ENCODE data around the gene COL19A1. TPM values are rescaled to one million over a fixed set of nuclear protein-coding genes. Genes with fewer than 3 reads are reported as not detected.

The COL19A1 gene
- total RNA-seq, 2 donors from 2014 or later, result 1.4 to 1.5 TPM

DNA sequence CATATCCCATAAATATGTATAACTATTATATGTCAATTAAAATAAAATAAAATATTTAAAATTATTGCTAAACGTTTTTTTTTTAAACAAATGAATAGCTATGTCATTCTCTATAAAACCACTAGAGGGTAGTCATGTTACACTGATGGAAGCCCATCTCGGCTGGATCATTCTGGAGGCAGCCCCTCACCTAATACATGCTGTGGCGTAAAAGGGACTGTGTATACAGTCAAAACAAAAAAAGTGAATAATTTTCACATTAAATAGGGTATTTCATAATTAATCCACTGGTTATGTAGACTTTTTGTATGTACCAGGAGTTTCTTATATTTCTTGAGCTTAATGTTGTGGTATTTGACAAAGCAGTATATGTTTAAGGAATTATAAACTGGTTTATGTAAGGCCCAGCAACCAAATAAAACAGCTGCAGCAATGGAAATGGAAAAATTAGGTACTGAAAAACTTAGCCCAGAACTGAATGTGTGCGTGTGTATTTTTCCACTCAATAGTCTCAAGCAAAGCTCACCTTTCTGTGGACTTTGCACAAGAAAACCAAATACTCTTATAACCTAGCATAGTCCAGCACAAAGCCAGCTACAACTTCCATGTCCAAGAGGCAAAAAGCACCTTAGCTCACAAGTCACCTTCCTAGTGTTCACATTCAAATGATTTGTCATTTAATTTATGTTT is 354.8 kb downstream of the COL19A1 start:
- no peak overlapping the region for H3K4me3 ChIP-seq (ENCODE audit: low read length)
- no peaks in the 10 kb centered on the region for H3K36me3 ChIP-seq (ENCODE audit: control insufficient read depth, insufficient read depth, low read length)
- no peak overlapping the region for H3K27ac ChIP-seq (ENCODE audit: low read depth, low read length)
- Mint-ChIP-seq H3K27ac (no peak overlapping the region), H3K4me1 (peaks cover 2% of the 10 kb centered on the region), H3K27me3 (ENCODE audit: insufficient read depth) (no peaks in the 10 kb centered on the region), H3K9me3 (no peaks in the 10 kb centered on the region), H3K4me3 (no peak overlapping the region), H3K36me3 (ENCODE audit: low read depth) (no peaks in the 10 kb centered on the region)
- TF ChIP-seq CTCF (conservative IDR thresholded peaks at IDR 0.05), result peak; percentile 92
- no peak overlapping the region for H3K9ac ChIP-seq (ENCODE audit: extremely low read depth, low read length, poor library complexity, severe bottlenecking)
- peak; percentile 50 for DNase-seq
- H3K9me3 ChIP-seq (ENCODE audit: control insufficient read depth, low read length), result no peaks in the 10 kb centered on the region
- no peaks in the 10 kb centered on the region for H3K4me1 ChIP-seq (ENCODE audit: control insufficient read depth, insufficient read depth, low read length)
- H3K27me3 ChIP-seq (ENCODE audit: control insufficient read depth, insufficient read depth, low read length, poor library complexity, severe bottlenecking), result no peaks in the 10 kb centered on the region
- WGBS, 2 experiments (ENCODE audit: insufficient coverage in 1 of 2, insufficient read length in 1 of 2), result 44% methylated on average over 3 of the region's 4 CpGs; no CpG with 5 or more reads in 1 of the 2 experiments

DNA sequence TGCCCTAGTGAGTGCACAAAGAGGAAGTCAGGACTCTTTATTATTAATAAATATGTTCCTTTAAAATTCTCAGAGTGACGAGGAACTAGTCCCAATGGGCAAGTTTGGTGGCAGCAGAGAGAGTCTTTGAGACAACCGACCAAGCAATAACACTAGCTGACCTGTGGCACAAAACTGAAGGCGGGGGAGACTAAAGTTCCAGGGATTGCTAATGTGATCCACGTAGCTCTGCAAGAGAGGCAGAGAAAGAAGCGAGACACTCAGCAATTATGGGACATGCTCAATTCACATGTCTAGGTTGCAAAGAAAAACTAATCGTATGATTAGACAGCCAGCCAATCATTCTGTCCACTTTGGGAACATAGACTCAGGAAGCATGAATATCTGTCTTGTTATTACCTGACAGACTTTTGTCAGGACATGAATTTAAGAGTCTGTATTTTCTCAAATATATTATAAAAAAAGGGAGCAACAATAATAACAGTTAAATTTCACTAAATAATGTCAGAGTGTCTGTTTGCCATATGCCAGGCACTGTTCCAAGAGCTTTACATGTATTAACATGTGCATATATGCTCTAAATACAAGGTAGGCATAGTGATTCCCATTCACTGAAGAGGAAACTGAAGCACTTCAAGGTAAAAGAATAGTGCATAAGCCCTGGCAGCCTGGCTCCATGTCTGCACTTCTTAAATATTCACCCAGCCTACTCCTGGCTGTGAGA is 355.5 kb downstream of the COL19A1 start:
- WGBS, 2 experiments (ENCODE audit: insufficient coverage in 1 of 2, insufficient read length in 1 of 2), result 90 to 94% methylated on average over 6 of the region's 6 CpGs
- Mint-ChIP-seq H3K4me3 (no peak overlapping the region), H3K4me1 (peaks cover 2% of the 10 kb centered on the region), H3K36me3 (ENCODE audit: low read depth) (no peaks in the 10 kb centered on the region), H3K9me3 (no peaks in the 10 kb centered on the region), H3K27me3 (ENCODE audit: insufficient read depth) (no peaks in the 10 kb centered on the region), H3K27ac (no peak overlapping the region)
- Histone ChIP-seq H3K4me1 (ENCODE audit: control insufficient read depth, insufficient read depth, low read length) (no peaks in the 10 kb centered on the region), H3K9ac (ENCODE audit: extremely low read depth, low read length, poor library complexity, severe bottlenecking) (no peak overlapping the region), H3K27ac (ENCODE audit: low read depth, low read length) (no peak overlapping the region), H3K9me3 (ENCODE audit: control insufficient read depth, low read length) (no peaks in the 10 kb centered on the region), H3K4me3 (ENCODE audit: low read length) (no peak overlapping the region), H3K27me3 (ENCODE audit: control insufficient read depth, insufficient read depth, low read length, poor library complexity, severe bottlenecking) (no peaks in the 10 kb centered on the region), H3K36me3 (ENCODE audit: control insufficient read depth, insufficient read depth, low read length) (no peaks in the 10 kb centered on the region)
- TF ChIP-seq CTCF (conservative IDR thresholded peaks at IDR 0.05), result no peak
- DNase-seq, result no peak

DNA sequence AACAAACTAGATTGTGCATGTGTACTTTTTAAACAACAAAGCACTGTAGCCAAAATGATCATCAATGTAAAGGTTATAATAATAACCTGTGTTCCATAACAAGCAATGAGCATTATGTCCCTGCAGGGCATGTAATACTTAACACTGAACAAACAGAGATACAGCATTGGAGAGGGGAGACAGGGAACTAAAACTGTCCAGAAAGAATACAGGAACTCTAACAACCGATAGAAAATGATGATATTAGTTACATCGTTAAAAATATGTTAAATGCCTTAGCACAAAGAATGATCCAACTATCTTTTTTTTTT is 356.0 kb downstream of the COL19A1 start:
- WGBS, 2 experiments (ENCODE audit: insufficient coverage in 1 of 2, insufficient read length in 1 of 2), result 92% methylated on average over 2 of the region's 2 CpGs; no CpG with 5 or more reads in 1 of the 2 experiments
- DNase-seq, result no peak
- H3K27ac Mint-ChIP-seq, result no peak overlapping the region

More for the DNA sequence above, 356.0 kb downstream of the COL19A1 start:
- H3K9ac ChIP-seq (ENCODE audit: extremely low read depth, low read length, poor library complexity, severe bottlenecking), result no peak overlapping the region
- TF ChIP-seq CTCF (conservative IDR thresholded peaks at IDR 0.05), result no peak
- peaks cover 2% of the 10 kb centered on the region for H3K4me1 Mint-ChIP-seq
- H3K4me3 ChIP-seq (ENCODE audit: low read length), result no peak overlapping the region
- no peak overlapping the region for H3K4me3 Mint-ChIP-seq
- H3K27me3 Mint-ChIP-seq (ENCODE audit: insufficient read depth), result no peaks in the 10 kb centered on the region
- no peaks in the 10 kb centered on the region for H3K9me3 ChIP-seq (ENCODE audit: control insufficient read depth, low read length)
- no peak overlapping the region for H3K27ac ChIP-seq (ENCODE audit: low read depth, low read length)
- H3K27me3 ChIP-seq (ENCODE audit: control insufficient read depth, insufficient read depth, low read length, poor library complexity, severe bottlenecking), result no peaks in the 10 kb centered on the region
- no peaks in the 10 kb centered on the region for H3K36me3 Mint-ChIP-seq (ENCODE audit: low read depth)
- no peaks in the 10 kb centered on the region for H3K4me1 ChIP-seq (ENCODE audit: control insufficient read depth, insufficient read depth, low read length)
- H3K36me3 ChIP-seq (ENCODE audit: control insufficient read depth, insufficient read depth, low read length), result no peaks in the 10 kb centered on the region
- no peaks in the 10 kb centered on the region for H3K9me3 Mint-ChIP-seq
